MCF 10A (cell line): ENCODE data around the gene PDE4D. TPM values are rescaled to one million over a fixed set of nuclear protein-coding genes. Genes with fewer than 3 reads are reported as not detected.

Experiments
- BruUV-seq: library from RNA; stranded (reverse); fragments of 400-500 nt; replicated peaks from 2 replicates; lab custom pipeline; 2021; lab: Mats Ljungman, UMichigan
- CTCF ChIA-PET: fragments of 300-600 bp; sonication (Branson Sonifier 250); formaldehyde crosslinking; extraction: SDS; loops from one replicate; lab custom pipeline; 2021; ENCODE audit warnings: antibody characterized with exemption, inconsistent platforms; lab: Yijun Ruan, JAX
- POLR2A ChIA-PET: fragments of 300-600, 350-650 bp; sonication (Branson Sonifier 250); formaldehyde crosslinking; extraction: SDS; loops from one replicate; lab custom pipeline; 2020; ENCODE audit warnings: antibody characterized with exemption, inconsistent platforms; lab: Yijun Ruan, JAX
- DNase-seq: peaks from one replicate; pipeline ENCODE4 v3.0.0-alpha.2; 2018; ENCODE audit not compliant: unreplicated experiment
- H3K27ac Mint-ChIP-seq: one replicate; pipeline ENCODE4 v1.8.0; 2022; ENCODE audit warnings: mild to moderate bottlenecking, low read depth, mixed read lengths; ENCODE audit not compliant: unreplicated experiment
- H3K27me3 Mint-ChIP-seq: one replicate; pipeline ENCODE4 v1.8.0; 2022; ENCODE audit warnings: mixed read lengths; ENCODE audit not compliant: insufficient read depth, unreplicated experiment
- H3K36me3 Mint-ChIP-seq: one replicate; pipeline ENCODE4 v1.8.0; 2022; ENCODE audit warnings: mild to moderate bottlenecking, moderate library complexity, mixed read lengths; ENCODE audit not compliant: insufficient read depth, unreplicated experiment
- H3K4me1 Mint-ChIP-seq: one replicate; pipeline ENCODE4 v1.8.0; 2022; ENCODE audit warnings: mixed read lengths; ENCODE audit not compliant: insufficient read depth, unreplicated experiment
- H3K4me3 Mint-ChIP-seq: one replicate; pipeline ENCODE4 v1.8.0; 2022; ENCODE audit warnings: mild to moderate bottlenecking, moderate library complexity, mixed read lengths; ENCODE audit not compliant: unreplicated experiment
- H3K9me3 Mint-ChIP-seq: one replicate; pipeline ENCODE4 v1.8.0; 2022; ENCODE audit warnings: mixed read lengths; ENCODE audit not compliant: unreplicated experiment
- CTCF ChIP-seq: fragments of 200-600 bp; IDR thresholded peaks from one replicate; pipeline ENCODE4 v1.8.0; 2022; ENCODE audit warnings: antibody characterized with exemption, mild to moderate bottlenecking; ENCODE audit not compliant: unreplicated experiment
- intact Hi-C: fragments of 100-400 bp; cut with micrococcal nuclease; formaldehyde crosslinking; loops from 2 replicates; pipeline ENCODE4 v1.14.1; 2022
- total RNA-seq: library from RNA; stranded (reverse); gene quantifications from 2 replicates; pipeline ENCODE4 v1.2.3, GENCODE V29; 2022

The PDE4D gene
- total RNA-seq, 1 experiment from 2014 or later, result 85.0 TPM

DNA sequence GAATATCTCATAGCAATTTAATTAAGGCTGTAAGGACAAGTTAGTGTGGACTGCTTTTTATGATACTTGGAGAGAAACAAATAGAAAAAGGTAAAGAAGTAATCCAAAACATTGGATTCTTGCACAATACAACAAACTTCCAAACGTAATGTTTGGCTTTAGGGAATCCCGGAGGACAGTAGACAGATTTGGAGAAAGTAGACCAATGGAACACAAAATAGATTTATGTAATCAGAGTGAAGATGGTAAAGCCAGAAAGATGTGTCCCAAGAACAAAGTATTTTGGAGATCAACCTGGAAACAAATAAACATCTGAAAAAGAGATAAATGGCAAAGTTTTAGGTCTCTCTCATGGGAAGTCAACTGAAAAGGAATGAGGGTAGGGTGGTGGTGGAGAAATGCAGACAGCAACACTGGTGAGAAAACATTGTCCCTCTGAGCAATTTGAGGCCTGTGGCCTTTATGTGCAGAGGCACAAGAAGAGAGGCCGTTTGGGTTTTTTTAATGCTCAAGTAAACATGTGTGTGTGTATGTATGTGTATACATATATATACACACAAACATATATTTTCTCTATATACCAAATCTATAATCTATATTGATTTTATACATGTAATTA lies 620.6 kb downstream of the PDE4D start:
- CTCF ChIA-PET, result interaction anchor here (0.7 kb wide), 1 partner anchor 95 kb away, joined by 3 read pairs; no protein-coding TSS in a partner anchor
- intact Hi-C loops, result no loop called here
- no TSS peak for BruUV-seq
- no peak for DNase-seq
- no peaks in the 10 kb centered on the region for H3K36me3 Mint-ChIP-seq
- no peak overlapping the region for H3K4me3 Mint-ChIP-seq
- peaks cover 18% of the 10 kb centered on the region for H3K4me1 Mint-ChIP-seq
- TF ChIP-seq CTCF, result no peak
- POLR2A ChIA-PET, result interaction anchor here (1.4 kb wide), 1 partner anchor 24 kb away, joined by 3 read pairs; no protein-coding TSS in a partner anchor
- H3K27me3 Mint-ChIP-seq, result no peaks in the 10 kb centered on the region
- no peaks in the 10 kb centered on the region for H3K9me3 Mint-ChIP-seq
- no peak overlapping the region for H3K27ac Mint-ChIP-seq

GRCh38 chr5:59268756-59269415 lies 624.6 kb downstream of the PDE4D start:
- TF ChIP-seq CTCF, result no peak
- intact Hi-C loops, result no loop called here
- CTCF ChIA-PET, result no interaction called here

DNA sequence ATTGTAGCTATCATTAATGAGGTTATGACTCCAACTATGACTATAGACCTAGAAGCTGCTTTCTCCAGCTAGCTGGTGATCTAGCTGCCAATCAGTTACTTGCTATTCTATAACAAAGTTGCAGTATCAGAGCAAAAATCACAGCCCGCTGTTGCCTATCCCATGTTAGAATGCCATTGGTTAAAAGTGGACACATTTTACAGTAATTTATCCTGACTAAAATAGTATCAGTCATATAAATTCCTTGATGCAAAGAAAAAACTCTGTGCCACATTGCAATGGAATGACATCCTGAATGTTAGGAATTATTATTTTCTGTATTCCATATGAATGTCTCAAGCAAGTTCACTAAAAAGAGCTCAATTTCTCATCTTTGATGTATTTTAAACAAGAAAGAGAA lies 626.5 kb downstream of the PDE4D start:
- no TSS peak for BruUV-seq
- H3K4me1 Mint-ChIP-seq, result no peaks in the 10 kb centered on the region
- TF ChIP-seq CTCF, result no peak
- H3K36me3 Mint-ChIP-seq, result no peaks in the 10 kb centered on the region
- DNase-seq, result no peak
- no peaks in the 10 kb centered on the region for H3K9me3 Mint-ChIP-seq
- H3K27ac Mint-ChIP-seq, result no peak overlapping the region
- ChIA-PET CTCF (interaction anchor here (0.6 to 2.7 kb wide), 6 partner anchors 9 to 122 kb away, joined by 3 to 6 read pairs (median 3); no protein-coding TSS in a partner anchor), POLR2A (interaction anchor here (1.0 to 1.3 kb wide), 2 partner anchors 16 to 32 kb away, joined by 3 to 5 read pairs; no protein-coding TSS in a partner anchor)
- H3K4me3 Mint-ChIP-seq, result no peak overlapping the region
- intact Hi-C loops, result no loop called here
- no peaks in the 10 kb centered on the region for H3K27me3 Mint-ChIP-seq

More at GRCh38 chr5:59268756-59269415, 624.6 kb downstream of the PDE4D start:
- no TSS peak for BruUV-seq
- H3K27ac Mint-ChIP-seq, result no peak overlapping the region
- H3K9me3 Mint-ChIP-seq, result no peaks in the 10 kb centered on the region
- H3K36me3 Mint-ChIP-seq, result no peaks in the 10 kb centered on the region
- peaks cover 7% of the 10 kb centered on the region for H3K4me1 Mint-ChIP-seq
- POLR2A ChIA-PET, result no interaction called here
- DNase-seq, result no peak
- no peak overlapping the region for H3K4me3 Mint-ChIP-seq
- no peaks in the 10 kb centered on the region for H3K27me3 Mint-ChIP-seq

DNA sequence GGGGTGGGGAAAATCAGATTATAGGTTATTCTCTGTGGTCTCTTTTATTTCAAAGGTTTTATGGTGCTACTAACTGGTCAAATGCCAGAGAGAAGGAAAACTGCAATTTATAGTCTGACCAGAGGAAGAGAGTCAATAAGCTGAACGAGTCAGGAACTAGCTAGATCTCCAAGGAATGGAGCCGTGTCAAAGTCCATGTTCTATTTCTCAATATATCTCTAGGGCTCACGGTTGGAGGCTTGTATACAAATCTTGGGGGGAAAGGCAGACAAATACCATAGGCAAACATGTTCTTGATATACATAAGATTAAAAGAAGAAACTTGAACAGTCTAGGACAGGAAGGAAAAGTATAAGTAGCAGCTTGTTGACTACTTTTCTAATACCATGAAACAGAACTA lies 627.1 kb downstream of the PDE4D start:
- CTCF ChIA-PET, result interaction anchor here (1.2 to 2.7 kb wide), 4 partner anchors 10 to 123 kb away, joined by 3 to 6 read pairs (median 4); no protein-coding TSS in a partner anchor
- Mint-ChIP-seq H3K27me3 (no peaks in the 10 kb centered on the region), H3K4me3 (no peak overlapping the region), H3K36me3 (no peaks in the 10 kb centered on the region), H3K27ac (no peak overlapping the region), H3K9me3 (no peaks in the 10 kb centered on the region), H3K4me1 (no peaks in the 10 kb centered on the region)
- no TSS peak for BruUV-seq
- intact Hi-C loops, result no loop called here
- no peak for TF ChIP-seq CTCF
- no peak for DNase-seq
- POLR2A ChIA-PET, result interaction anchor here (1.0 to 1.3 kb wide), 2 partner anchors 17 to 33 kb away, joined by 3 to 5 read pairs; no protein-coding TSS in a partner anchor
